Superior temporal gyrus (tissue), 1 donor: Measurements from ENCODE around the gene PTPN7.
"Not testable (repeated sequence)": the region's sequence is repeated elsewhere in the genome, so short reads cannot be mapped to it uniquely, and the experiment has no call there.

Experiments
- DNase-seq: peaks from one replicate; pipeline ENCODE4 v3.0.0-alpha.2; 2016; ENCODE audit errors: extremely low spot score

Gene PTPN7

DNA sequence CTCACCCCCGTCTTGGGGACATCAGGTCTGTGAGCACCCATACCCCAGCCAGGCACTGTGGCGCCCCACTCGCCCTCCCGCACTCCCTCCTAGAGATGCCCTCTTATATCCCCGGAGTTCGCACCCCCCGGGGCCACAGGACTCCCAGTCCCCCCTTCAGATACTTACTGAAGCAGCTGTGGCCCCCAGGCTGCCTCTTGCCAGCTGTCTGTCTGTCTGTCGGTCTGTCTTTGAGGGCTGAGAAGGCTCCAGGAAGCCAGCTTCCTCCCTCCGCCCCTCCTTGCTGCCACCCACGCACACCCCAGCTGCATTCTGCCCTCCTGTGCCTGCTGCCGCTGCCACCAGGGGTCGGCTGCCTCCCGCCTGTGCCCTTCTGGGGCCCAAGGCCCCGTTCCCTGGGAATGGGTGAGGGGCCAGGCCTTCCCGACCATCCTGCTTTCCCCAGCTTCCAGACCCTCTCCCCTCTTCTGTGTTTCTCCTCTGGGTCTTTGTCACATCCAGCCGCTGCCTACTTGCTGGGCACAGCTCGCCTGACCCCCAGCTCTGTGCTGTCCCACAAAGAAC is at the start of gene PTPN7:
Gene PTPN7 (minus strand): TSS at position 226 of the 564 bp plus-strand sequence. CDS start 1,200 bp downstream, outside the sequence.
- no peak for DNase-seq

DNA sequence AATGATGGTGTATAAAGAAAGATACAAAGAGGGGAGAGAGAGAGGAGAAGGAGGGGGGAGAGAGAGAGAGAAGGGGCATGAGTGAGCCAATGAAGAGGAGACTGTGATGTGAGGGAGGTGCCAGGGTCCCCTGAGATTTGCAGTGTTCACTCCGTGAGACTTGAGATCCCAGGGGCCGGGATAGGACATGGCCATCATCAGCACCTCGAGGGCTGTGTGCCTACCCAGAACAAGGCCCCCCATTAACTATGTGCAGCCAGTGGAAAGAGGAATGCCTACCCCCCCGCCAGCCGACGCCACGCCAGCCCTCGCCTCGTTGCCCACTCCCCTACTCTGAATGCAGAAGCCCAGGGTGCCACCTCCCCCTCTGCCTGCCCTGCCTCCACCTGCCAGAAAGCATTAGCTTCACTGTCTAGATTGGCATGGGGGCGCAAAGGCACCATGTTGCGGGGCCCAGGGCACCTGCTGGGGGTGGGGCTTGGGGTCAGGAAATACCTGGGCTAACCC is 48.0 kb upstream of the PTPN7 start:
- DNase-seq: no peak

DNA sequence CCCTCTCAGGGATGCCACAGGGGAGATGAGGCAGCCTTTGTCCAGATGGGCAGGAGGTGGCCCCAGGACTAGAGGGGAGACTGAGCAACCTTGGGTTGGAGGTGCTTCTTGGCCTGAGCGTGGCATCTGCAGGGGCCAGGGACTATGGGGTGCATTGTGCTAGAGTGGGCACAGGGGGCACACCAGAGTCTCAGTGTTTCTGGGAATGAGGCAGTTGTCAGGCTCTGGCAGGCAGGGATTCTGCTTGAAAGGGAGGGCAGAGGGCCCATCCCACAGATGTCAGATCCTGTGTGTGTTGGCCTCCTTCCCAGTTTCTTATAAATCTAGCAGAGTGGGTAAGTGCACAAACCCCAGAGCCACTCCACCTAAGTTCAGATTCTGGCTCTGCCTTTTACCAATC is 46.9 kb upstream of the PTPN7 start:
- no peak for DNase-seq

DNA sequence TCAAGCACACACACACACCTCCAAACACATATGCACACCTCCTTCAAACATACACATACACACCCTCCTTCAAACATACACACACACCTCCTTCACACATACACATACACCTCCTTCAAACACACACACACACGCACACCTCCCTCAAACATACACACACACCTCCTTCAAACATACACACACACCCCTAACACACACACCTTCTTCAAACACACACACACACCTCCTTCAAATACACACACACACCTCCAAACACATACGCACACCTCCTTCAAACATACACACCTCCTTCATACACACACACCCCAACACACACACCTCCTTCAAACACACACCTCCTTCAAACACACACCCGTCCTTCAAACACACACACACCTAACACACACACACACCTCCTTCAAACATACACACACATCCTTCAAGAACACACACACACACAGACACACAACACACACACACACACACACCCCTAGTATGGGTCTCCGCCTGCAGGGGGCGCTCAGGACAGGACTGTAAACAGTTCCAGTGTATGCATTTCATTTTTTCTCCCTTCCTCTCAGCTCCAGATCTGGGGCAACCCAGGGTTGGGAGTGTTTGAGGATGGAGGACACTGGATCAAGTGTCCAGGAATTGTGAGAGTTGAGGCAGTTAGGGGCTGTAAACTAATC is 45.3 kb upstream of the PTPN7 start:
- DNase-seq: no peak

DNA sequence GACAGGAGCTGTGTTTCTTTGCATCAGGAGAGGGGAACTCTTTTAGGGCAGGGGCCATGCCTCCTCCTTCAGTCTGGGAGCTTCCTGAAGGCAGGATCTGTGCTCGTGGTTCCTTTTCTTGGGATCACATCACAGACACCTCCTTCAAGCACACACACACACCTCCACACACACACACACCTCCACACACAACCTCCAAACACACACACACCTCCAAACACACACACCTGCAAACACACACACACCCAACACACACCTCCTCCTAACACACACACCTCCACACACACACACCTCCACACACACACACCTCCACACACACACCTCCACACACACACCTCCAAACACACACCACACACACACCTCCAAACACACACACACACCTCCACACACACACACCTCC is 43.7 kb upstream of the PTPN7 start:
- no peak for DNase-seq

DNA sequence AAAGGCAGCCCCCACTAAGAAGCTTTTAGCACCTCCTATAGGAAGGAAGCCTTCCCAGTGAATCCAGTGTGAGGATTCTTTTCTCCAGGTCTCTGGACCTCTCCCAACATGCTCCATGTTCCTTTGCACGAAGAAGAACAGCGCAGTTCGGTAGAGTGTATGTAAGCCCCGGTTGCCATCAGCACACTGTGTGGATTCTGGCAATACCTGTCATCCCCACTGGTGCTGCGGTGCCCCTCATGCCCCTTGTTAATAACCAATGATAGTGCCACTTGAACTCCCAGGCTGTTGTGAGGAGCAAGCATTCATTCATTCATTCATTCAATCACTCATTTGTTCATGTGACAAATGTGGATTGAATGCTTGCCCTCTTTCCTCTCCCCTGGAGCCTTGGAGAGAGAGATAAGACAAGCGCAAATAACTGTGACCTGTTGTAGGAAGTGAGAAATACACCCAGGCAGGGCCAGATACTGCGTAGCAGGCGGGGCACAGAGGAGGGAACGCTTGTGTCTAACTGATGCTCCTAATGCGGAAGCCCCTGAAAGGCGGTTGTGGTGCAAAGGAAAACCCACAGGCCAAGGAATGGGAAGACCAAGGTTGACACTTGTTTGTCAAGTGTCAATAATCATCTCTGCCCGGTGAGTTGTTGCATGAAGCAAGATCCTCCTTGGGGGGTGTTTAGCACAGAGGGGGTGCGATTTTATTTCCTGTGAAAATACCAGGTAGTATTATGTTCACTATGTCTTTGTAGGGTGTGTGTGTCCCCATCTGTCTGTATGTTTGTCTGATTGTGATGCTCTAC is 43.0 kb upstream of the PTPN7 start:
- DNase-seq: no peak

DNA sequence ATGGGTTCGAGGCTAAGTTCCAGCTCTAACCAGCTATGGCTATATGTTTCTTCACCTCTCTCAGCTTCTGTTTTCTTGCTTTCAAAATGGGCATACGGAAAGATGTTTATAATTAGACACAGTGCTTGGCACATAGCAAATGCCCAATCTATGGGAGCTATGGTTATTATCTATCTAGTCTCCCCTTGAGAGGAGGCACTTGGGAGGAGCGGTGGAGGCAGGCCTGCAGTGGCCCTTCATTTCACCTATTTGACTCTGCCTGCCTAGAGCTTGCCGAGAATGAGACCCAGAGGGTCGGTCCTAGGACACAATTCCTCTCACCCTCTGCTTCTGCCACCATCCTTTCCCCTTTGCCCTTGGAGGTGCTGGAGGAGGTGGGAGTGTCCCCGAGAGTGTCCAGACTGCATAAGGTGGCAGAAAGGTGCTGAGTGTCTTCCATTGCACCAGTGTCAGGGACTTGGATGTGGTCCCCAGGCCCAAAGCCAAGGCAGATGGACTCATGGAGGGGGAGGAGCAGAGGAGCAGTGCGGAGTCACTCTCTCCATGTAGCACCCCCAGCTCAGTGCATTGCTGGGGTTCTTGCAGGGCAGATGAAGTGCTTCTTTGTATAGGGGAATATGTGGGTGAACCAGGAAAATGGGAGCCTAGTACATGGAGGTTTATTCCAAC is 42.2 kb upstream of the PTPN7 start:
- no peak for DNase-seq

DNA sequence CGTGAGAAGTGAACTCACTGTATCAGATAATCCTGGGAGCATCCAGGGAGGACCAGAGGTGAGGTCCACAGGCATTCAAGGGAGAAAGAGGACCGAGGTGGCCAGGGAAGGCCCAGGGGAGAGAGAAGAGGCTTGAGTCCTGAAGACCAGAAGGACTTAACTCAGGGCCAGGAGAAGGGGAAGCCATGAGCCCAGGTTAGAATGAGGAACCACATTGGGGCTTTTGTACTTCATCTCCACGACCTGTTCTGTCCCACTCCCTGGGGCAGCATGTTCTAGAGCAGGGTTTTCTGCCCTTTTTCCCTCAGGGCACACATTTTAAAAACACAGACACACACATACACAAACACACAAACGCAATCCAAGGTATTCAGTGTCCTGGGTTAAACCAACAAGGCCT is 41.6 kb upstream of the PTPN7 start:
- no peak for DNase-seq

DNA sequence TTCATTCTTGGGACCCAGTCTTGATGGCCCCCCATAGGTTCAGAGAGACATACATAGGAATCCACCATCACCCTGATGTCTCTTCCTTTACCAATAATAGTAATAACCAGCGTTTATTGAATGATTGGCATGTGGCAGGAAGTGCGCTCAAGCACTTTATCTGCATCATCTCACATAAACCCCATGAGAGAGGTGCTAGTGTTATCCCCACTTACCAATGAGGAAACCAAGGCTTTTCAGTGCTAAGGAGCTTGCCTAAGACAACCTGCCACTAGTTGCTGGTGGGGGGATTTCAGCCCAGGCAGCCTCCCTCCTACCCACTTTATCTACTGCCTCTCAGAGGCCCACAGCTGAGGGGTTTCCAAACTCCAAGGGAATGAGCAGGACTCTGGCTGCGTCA is 40.9 kb upstream of the PTPN7 start:
- DNase-seq: no peak

DNA sequence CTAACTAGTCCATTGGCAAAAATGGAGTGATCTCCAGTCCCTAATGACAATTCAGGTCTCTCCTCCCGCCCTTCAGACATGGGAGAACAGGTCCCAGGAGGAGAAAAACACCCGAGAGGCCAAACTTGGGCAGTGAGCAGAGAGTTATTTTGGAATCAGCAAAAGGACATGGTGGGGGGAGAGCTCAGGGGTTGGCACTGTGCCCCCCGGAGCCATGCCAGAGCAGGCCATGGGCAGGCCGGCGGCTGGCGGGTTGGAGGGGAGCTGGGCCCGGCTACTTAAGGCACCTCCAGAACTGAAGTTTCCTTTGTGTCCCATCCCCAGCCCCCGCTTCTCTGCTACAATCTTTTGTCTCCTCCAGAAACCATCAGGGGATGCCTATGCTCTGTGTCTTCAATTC is 40.3 kb upstream of the PTPN7 start:
- DNase-seq: no peak

DNA sequence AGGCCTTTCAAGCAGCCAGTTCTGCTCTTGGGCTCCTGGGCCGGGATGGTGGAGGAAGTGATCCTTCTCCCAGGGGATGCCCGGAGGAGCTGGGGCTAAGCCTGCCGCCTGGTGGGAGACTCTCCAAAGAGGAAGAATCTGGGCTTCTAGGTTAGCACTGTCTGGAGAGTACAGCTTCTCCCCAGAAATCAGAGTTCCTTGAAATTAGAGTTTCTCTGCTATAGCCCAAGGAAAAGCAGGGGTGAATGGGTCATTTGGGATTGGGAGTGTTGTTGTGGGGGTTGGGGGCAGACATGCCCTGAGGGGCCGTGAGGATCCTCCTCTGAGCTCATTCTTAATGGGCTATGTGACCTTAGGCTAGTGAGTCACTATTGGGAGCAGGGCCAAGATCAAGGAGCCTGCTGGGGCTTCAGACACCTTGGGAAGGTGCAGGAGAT is 39.7 kb upstream of the PTPN7 start:
- DNase-seq: no peak

DNA sequence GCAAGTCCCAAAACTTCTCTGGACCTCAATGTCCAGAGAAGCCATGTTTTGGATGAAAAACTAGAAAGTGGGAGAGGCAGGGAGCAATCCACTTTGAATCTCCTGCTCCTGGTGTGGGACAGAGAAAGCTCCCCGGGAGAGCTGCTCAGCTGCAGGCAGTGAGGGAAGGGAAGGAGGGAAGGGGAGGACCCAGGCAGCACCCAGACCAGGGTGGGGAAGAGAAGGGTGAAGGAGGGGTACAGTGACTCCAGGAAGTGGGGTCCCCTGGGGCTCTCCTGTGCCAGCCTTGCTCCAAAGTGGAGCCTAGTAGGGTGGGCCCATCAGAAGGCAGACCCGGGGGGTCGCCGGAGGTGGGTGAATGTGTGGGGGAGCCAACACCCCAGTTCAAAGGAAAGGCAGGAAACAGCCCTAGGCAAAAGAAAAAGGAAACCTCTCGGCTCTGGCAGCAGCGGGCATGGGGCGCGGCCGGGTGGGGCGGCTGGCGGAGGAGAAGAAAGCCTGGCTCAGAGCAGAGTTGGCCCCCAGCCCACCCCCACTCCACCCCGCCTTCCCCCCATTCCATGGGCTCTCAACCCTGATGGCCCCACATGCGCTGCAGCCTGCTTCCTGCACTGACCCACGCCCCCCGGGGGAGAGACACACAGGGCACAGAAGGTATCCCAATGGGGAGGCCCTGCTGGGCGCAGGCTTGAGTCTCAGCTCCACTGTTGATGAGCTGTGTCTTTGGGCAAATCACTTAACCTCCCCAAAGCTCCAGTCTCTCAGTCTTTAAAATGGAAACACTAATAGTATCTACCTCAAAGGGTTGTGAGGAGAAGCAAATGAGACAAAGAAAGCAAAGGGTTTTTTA is 38.9 kb upstream of the PTPN7 start:
- DNase-seq: no peak

DNA sequence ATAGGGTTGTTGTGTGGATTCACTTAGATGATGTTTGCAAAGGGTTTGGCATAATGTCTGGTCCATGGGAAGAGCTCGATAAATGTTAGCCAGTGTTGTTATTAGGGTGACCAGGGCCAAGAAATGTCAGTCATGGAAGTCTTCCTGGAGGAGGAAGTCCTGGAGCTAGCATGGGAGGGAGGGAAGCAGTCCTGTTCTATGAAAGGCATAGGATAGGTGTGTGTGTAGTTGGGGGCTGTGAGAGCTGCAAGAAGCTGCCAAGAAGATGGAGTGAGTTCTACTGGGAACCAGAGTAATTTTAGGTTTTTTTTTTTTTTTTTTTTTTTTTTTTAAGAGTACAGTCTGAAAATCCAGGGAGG is 37.9 kb upstream of the PTPN7 start:
- no peak for DNase-seq

DNA sequence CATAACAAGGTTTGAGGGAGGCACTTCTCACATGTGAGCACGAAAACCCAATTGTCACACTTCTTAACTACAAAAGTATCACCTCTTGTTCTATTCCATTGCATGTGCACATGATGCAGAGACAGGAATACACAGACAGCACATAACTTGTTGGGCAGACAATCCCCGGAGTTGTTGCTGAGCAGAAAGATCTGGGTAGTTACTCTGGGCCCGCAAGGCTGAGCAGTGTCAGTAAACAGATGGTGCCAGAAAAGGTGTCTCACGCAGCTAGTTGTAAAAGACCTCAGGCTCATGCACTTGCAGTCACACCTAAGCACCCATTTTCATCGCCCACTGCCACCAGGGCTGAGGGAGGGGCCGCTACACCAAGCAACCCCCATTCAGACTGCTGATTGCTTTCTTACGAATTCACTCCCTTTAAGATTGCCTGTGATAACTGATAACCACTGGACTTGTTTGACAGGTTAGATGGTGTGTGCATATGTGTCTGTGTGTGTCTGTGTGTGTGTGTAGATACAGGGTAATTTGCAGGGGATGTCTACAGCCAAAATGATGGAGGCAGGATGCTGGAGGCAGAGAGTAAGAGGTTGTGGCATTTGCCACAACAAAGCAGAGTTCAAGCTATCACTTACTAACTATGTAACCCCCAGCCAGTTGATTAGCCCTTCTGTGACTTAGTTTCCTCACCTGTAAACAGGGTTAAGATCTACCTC is 37.4 kb upstream of the PTPN7 start:
- DNase-seq: no peak

DNA sequence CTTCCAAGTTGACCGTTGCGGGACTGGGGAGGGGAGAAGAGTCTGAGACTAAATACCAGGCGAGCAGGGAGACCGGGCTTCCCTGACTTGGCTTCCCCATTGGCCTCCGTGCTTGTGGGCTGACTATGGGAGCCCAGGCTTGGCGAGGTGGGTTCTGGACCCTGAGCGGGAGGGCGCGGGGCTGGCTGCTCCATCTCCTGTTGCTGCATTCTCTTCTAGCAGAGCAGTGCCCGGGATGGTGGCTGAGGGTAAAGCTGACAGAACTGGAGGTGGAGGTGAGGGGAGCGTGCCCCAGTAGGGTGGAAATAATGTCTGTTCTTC is 33.9 kb upstream of the PTPN7 start:
- DNase-seq: no peak

DNA sequence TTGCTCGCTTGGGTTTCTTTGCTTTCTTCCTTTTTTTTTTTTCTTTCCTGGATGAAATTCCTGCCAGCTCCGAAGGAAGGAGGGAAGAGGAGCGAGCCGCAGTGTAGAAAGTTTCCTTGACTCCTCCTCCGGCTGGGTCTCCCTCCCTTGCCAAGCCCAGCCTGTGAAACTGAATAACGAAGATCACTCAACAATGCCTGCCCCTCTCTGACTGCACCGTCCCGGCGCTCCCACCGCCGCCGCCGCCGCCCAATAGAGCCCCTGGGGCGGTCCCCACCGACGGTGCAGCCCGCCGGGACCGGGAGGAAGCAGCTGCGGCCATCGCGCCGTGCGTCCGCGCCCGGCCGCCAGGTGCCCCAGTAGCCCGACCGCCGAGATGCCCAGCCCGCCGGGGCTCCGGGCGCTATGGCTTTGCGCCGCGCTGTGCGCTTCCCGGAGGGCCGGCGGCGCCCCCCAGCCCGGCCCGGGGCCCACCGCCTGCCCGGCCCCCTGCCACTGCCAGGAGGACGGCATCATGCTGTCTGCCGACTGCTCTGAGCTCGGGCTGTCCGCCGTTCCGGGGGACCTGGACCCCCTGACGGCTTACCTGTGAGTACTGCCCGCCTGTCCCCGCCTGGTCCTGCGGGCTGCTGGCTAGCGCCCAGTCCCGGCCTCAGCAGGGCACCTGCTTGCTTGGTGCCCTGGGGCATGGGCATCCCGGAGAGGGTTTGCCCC is 33.4 kb upstream of the PTPN7 start, which contains the start of gene LGR6:
Gene LGR6 (plus strand): TSS at position 186 of the 714 bp plus-strand sequence. CDS start 191 bp downstream, at position 377.
- no peak for DNase-seq

DNA sequence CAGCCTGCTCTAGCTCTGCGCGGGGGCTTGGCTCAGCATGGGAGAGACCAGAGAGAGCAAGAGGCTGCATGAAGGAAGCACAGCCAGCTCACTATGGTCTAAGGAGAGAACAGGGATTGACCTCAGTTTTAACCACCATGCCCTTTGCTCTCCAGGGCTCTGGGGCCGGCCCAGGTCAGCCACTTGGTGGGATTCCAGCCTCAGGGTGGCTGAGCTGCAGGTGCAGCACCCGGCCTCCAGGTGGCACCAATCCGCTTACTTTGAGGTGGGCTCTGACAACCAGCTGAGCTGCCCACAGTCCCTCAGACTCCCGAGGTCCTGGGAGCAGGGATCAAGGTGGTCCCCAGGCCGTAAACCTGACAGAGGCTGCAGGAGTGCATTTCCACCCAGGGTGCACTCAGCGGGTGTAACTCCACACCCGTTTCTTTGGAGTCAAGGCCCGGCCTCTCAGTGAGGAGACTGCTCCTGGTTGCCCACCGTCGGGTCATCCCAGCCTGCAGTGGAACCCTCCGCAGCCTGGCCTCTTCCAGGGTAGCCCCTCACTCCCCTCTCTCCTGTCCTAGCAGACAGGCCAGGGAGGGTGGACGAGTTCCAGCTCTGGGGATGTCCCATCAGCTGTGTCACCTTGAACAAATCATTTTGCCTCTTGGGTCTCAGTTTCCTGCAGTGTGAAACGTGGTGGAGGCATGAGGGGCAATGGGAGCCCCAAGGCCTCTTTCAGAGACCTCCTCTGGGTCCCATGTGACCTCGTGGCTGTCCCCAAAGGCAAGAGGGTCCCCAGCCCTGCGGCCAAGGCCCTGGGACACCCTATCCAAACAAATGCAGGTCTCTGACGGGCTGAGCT is 32.6 kb upstream of the PTPN7 start:
- DNase-seq: peak; percentile 64

DNA sequence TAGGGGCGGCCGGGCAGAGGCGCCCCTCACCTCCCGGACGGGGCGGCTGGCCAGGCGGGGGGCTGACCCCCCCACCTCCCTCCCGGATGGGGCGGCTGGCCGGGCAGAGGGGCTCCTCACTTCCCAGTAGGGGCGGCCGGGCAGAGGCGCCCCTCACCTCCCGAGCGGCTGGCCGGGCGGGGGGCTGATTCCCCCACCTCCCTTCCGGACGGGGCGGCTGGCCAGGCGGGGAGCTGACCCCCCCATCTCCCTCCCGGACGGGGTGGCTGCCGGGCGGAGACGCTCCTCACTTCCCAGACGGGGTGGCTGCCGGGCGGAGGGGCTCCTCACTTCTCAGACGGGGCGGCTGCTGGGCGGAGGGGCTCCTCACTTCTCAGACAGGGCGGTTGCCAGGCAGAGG is 31.0 kb upstream of the PTPN7 start:
- DNase-seq: not testable (repeated sequence)
